Stimulated activated CD4-positive, alpha-beta T cell treated with anti-CD3 and anti-CD28 coated beads, TNF-alpha, amount 100 ng/mL, for 4 hours (primary cell): ENCODE results near the gene GFRA1.

Experiments
- DNase-seq, 3 experiments: peaks; one replicate each; pipeline ENCODE4 v3.0.0-alpha.2; 2020; ENCODE audit warnings: low read depth in 3 of 3

GFRA1 gene

DNA sequence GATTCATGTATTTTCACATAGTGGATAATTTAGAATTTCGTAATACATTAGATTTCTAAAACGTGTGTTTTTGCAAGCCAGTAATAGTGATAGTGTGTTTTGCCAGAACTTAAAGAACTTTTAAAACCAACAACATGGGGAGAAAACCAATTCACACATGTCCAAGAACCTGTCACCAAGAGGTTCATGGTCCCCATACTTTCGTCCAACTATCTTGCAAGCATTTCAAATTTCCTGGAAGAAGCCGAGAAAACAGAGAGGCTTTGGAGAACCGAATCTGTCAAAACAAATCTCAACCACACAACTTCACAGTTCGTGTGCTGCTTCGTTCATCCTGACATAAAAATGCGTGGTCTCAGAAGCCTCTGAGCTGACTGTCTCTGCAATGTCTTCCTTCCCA is 31.9 kb downstream of the GFRA1 start:
- DNase-seq: no peak

DNA sequence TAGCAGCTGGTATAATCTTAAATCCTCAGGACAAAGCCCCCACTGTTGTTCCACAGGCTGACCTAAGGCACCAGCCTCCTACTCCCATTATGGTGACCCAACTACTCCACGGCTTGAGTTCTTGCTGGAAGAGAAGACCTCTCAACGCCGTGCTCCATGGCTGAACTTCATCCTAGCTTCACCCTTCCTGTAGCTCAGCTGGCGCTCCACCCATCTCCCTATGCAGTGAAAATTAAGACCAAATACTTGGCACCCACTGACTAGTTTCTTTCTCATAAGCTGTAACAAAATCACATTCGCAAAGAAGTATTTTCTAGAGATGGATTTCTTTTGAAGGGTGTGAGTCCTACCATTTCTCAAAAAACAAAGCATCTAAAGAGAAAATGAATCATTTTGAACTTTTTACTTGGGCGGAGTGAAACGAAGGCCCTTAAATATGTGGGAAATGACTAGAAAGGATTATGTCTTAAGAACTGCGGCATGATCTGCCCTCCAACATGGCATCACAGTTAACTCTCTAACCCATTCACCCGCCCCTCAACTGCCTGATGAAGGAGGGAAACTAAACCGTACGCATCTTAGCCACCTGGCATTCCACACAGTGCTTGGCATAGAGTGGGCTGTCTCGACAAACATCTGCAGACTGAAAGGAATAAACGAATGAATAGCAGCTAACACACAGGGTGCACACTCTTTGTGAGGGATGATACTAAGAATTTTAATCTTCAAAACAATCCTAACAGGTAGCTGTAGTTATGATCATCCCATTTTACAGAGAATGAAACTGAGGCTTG is 32.7 kb downstream of the GFRA1 start:
- no peak for DNase-seq

DNA sequence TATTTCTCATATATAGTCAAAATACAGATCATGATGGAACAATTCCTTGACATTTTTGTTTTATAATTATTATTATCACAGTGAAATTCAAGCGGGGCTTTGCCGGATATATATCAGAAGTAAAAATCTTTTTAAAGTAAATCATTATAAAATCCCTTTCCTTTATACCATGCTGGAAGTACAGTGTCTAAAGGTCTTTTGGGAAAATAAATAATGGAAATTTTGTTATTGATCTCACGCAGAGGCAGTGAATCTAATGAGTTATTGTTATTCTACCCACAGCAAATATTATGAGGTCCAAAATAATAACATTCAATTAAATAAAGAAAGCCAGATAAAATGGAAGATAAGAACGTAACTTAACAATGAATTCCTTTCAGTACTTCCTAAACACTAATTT is 33.8 kb downstream of the GFRA1 start:
- no peak for DNase-seq

DNA sequence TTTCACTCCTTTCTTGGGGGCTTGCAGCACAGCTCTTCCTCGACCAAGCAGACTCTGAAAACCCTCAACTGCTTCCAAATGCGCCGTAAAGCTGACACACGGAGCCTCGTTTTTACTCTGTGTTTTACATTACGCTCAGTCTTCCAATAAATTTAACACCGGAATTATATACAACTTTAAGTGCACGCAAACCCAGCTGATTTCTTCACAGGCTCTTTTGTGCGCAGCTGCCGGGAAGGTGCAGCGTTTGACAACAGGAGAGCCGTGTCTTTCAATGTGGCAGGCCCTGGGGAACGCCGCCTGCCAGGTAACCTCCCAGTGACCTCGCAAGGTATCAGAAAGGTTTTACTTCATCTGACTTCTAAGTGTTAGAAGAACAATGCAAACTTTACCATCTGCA is 35.0 kb downstream of the GFRA1 start:
- DNase-seq: no peak

DNA sequence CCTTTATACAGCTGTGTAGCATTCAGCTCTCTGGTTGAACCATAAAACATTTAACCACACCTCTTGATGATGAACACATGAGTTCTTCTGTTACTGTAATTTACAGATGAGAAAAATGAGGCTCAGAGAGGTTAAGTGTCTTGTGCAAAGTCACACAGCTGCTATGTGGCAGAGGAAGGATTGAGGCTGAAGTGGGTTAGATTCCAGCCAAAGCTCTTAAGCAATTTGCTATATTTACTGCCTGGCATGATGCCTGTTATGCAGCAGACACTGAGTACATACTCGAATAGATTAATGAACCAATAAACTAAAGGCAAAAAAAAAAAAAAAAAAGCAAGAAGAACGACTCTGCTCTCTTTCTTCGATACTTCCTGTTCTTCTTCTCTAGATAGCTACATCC is 35.7 kb downstream of the GFRA1 start:
- no peak for DNase-seq

DNA sequence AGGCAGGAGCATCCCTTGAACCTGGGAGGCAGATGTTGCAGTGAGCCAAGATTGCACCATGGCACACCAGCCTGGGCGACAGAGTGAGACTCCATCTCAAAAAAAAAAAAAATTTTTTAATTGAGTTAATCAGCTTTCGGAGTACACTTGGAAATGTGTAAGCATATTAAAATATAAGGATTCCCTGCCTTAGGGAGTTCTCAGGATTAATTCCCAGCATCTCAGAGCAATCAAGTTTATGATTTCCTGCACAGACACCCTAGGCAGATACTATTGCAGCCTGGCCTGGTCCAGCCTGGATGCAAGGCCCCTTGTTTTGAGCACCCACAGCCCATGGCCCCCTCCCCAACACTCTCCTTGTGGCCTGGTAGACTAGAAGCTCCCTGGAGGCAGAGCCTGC is 39.8 kb downstream of the GFRA1 start:
- no peak for DNase-seq

DNA sequence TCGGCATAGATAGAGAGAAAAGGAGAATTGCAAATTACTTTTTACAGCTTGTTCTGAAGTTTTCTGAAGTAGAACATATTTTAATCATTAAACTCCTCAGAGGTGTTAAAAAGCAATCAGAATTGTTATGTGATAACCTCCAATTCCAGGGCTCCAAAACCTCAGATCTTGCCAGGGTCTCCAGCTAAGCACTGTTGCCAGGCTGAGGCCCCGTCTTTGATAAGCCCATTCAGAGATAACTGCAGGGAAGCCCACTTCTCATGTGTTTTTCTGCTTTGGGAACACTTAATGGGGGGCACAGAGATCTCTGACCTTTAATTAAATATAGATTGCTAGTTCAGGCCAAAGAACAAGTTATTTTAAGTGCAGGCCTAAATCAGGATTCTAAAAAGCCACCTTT is 40.4 kb downstream of the GFRA1 start:
- DNase-seq: no peak

DNA sequence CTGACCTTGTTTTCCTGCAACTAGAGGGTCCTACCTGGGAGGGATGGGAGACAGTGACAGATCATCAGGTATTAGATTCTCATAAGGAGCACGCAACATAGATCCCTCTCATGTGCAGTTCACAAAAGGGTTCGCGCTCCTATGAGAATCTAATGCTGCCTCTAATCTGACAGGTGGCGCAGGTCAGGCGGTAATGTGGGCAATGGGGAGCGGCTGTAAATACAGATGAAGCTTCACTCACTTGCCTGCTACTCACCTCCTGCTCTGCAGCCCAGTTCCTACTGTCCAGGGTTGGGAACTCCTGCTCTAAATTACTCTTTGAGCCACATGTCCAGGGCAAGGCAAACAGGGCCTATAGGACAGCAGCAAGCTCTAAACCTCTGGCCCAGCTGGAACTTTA is 46.2 kb downstream of the GFRA1 start:
- no peak for DNase-seq

DNA sequence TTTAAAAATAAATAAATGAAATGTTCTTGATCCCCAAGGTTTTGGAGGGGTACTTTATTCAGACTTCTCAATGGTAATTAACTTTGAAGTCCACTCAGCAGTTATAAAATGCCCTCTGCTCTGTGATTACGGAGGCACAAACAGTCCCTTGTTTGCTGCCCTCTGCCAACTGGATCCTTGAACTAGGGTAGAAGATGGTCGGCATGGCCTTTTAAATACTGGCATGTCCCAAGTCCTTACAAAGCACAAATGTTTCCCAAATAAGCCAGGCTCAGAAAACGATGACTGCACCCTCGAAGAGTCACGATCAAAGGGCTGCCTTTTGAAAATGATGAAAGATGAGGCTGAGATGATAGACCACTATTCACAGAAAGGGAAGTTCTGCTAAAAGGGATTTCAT is 47.0 kb downstream of the GFRA1 start:
- no peak for DNase-seq

DNA sequence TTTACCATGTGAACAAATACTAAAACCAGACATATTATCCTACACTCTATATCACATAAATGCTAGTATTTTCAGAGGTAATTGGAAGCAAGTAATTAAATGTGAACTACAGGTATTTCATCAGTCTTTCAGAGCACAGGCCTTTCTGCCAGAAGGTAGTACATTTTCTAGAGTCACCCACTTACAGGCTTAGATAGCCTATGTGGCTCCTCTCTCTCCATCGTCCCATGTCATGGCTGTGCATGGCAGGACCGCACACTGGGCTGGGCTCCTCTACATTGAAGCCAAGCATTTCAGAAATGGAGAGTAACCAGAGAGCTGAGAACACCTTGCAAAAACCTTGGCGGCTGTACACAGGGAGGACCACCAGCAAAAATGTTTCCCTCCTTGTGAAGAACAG is 49.7 kb downstream of the GFRA1 start:
- no peak for DNase-seq

DNA sequence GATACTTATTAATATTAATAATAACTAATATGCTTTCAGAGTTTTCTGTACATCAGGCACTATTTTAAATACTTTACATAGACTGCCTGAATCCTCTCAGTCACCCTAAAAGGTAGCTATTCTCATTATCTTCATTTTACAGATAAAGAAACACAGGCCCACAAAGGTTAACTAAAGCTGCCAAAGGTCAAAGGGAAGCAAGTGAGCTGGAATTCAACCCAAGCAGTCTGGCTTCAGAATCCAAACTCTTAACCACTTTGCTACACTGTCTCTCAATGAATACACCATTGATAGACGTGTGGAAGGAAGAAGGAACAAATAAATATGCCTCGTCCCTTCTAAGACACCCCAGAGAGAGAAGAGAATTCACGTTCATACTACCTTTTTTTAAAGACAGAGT is 52.0 kb downstream of the GFRA1 start:
- no peak for DNase-seq

DNA sequence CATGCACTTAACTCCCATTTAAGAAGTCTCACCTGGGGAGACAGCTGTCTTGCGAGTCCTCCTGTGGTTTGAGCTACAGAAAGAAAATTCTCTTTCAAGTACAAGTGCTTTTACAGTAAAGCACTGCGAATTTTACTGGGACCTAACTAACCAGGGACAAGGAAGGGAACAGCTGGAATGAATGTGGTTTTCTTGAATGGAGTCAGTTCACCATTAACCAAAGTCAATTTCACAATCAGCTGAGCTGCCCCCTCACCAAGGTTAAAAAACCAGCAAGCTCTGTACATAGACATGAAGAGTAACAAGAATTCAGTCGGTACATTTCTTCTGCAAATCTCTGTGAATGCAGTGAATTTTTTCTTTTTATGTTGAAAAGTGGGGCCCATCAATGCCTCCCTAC is 56.3 kb downstream of the GFRA1 start:
- DNase-seq: no peak

DNA sequence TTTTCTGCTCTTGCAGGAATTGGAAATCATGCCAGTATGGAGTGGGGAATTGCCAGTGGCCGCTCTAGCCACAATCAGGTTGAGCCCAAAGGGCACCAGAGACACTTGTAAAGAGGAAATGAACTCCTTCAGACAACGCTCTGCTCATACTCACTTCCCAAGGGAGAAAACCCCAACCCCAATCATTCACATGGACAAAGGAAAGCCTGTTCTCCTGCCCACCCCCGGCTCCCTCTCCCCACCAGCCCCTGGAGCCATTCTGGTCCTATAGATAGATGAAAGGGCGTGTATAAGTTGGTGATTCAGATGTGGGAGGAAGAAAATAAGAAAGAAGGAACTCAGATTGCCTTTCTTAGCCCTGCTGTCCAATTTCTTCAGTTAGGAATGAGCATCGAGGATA is 57.4 kb downstream of the GFRA1 start:
- no peak for DNase-seq

DNA sequence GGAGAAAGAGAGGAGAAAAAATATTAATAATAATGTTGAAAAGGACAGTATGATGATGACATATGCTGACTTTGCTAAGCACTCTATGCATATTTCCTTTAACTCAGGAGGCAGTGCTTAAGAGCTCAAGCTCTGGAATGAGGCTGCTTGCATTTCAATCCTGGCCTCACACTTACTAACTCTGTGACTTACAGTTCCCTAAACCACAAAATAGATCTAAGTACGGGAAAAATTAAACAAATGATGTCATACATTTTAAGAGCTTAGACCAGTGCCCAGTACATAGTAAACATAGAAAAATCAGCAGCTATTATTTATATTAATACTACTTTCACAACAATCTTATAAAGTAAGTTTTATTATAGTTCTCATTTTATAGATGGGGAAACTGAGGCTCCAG is 61.3 kb downstream of the GFRA1 start:
- DNase-seq: no peak

DNA sequence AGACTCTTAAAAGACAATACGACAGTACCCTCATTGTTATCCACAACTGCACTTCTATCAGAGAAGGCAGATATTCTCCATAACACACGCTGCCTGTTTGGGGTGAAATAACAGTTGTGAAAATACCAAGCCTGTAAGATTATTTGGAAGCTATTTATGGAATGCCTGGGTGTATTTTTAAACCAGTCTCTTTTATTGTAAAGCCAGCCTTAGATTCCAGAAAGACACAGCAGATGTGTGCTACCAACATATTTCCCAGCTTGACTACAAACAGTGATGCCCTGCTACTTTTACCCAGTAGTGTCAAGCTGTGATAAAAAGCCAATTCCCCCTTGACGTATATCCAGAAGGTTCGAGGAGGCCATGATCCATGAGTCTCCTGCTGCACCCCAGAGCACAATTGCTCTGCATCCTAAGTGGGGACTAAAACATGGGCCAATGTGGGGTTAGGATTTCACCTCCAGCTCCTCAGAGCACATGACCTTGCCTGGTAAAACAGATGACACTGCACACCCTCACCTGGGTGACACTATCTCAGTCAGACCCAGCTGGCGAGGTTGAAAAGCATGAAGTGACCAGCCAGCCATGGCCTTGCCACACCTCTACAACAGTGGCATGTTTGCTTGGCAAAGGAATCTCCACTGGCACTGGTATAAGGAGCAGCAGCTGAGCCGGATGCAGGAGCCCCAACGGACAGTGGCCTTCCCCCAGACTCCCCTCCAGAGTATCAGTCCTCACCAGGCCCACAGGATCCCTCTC is 62.2 kb downstream of the GFRA1 start:
- DNase-seq: no peak

DNA sequence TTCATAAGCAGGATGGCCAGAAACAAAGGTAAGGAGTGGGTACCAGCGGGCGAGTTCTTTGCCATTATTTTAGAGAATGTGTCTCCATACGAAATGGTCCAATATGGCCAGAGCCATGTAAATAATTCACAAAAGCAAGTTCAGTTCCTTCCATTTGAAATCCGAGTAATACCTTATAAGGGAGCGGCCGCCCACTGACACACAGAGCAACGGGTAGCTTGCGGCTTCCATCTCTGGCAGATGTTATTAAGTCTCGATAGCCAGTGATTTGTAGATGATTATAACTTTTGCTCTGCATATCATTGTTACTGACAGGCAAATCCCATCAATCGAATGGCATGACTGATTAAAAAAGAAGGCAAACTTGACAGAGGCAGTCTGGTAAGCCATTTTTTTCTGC is 63.2 kb downstream of the GFRA1 start:
- DNase-seq: no peak

DNA sequence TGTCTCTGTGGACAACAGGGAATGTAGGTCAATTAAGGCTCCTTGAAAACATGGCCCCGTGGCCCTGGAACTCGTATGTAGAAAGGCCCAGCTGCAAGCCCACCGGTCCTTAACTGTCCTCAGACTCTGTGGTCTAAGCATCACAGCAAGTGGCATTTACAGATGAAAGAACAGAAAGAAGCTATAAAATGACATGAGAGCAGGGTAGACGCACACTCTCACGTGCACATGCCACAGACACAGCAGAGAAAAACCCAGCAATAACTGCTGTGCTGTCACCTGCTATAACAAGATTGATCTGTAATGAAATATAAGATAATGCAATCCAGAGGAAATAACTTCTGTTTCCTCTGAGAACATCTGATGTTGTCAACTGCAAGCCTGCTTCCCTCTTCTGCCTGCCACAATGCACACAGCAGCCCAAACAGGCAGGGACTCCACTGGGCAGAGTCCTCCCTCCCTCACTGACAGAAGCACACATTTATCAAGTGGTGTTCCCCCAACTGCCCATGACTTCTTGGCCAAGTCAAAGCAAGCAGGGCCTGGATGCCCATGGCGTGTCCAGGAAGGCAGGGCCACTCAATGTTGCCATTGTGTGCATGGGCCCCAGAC is 63.9 kb downstream of the GFRA1 start:
- DNase-seq: no peak

DNA sequence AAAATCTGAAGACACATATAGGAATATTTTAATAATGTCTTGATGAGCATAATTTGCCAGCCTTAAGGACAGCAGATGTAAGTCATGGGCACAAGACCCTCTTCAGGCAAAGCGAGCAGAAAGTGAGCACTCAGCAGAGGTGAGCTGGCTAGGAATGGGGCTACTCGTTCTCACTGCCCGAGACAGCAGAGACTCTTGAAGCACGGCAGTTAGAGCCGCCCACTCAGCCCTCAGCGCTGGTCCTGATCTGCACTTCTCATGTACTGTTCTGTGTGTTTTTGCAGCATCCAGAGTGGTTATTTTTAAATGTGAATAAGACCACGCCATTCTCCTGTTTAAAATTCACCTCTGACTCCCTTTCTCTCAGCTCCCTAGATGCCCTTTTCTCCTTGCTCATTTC is 65.3 kb downstream of the GFRA1 start:
- DNase-seq: no peak

DNA sequence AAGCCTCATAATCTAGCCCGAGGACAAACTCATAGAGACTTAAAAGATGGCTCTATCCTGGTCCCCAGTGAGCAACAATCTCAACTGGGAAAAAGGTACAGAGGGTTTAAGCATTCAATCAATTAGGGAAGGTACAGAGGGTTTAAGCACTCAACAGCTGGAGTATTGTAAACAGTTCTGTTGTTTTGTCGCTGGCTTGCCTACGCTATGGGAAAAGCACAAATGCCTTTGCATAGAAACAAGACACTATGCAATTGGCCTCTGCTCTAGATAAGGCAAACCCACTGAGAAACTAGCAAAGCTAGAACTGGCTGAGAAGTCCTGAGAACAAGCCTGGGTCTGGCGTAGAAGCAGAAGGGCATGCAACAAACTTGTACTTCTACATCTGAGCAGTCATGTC is 69.3 kb downstream of the GFRA1 start:
- DNase-seq: no peak

DNA sequence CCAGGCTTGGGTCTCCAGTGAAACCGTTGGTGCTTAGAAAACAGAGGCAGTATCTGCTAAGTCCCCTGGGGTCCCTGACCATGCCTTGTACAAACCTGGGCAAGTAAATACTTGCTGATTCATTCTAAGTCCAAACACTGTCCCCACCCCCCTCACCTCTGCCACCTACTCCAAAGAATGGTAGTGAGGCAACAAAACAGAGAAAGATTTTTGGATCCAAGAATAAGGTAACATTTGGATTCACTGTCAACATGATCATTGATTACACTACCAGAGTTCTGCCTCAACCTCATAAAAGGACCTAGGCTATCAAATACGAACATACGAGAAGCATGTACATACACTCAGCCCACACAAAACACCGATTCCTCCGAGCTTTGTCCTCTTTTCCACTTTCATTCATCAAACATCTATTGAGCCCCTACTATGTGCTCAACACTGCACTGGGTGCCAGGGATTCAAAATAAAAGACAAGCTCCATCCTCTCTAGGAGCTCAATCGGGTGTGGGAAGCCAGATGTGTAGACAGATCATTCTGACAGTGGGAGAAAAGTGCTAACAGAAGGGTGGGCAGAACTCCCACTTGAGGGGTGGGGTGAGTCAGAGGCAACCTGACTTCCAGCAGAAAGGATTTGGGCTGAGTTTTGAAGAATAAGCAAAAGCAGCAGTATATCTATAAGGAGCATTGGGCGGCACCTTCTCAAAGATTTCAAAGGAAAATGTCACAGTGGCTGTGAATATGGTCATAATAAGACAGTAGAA is 71.2 kb downstream of the GFRA1 start:
- DNase-seq: no peak

DNA sequence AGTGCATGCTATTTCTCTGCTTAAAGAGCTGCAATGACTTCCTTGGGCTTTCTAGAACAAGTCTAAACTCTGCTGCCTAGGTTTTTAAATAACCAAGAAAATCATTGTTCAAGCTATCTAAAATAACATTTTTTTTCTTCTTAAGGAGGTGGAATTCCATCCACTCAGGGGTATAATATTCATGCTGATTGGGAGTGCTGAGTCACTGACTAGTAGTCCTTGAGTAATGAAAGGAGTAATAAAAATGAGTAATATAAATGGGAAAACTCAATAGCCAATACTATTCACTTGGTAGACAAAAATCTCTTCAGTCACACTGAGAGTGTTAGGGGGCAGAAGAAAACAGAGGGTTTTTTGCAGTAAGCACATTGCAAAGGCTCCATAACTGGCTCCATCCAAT is 72.0 kb downstream of the GFRA1 start:
- no peak for DNase-seq

DNA sequence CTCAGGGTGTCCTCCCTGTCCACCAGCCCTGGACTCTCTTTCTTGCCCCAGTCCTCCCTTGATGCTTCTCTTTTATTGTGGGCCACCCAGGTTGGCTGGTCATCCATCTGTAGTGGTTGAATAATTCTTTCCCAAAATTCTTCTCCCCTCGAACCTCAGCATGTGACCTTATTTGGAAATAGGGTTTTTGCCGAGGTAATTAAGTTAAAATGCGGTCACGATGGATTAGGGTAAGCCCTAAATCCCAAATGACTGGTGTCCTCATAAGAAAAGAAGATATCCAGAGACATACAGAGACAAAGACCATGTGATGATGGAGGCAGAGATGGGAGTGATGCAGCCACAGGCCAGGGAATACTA is 74.3 kb downstream of the GFRA1 start:
- DNase-seq: no peak
